GM12873 (cell line): ENCODE results near the gene MSX1.

ENCODE experiments used
- CTCF ChIP-seq: IDR thresholded peaks from 2 replicates; pipeline ENCODE4 v1.5.1; 2012; ENCODE audit warnings: low read depth, mild to moderate bottlenecking, moderate library complexity, low read length, control low read depth; ENCODE audit not compliant: insufficient read depth; ENCODE audit errors: missing control alignments

The MSX1 gene

DNA sequence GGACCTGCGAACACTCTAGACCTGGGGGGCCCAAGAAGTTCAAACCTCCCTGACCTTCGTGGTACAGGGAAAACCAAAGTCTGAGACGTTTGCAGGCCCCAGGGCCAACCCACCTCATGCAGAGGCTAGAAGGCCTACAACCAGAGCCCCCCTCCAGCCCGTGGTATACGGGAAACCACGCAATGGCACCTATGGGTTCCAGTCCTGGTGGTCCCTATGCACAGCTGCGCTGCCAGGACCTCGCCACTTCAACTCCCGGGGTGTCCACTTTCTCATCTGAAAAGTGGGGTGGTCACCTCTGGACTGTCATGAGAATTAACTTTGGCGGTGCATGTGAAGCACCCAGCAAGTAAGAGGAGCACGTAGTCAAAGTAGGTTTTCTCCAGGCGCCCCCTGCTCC, 8.4 kb upstream of the MSX1 start:
- TF ChIP-seq CTCF, result no peak

DNA sequence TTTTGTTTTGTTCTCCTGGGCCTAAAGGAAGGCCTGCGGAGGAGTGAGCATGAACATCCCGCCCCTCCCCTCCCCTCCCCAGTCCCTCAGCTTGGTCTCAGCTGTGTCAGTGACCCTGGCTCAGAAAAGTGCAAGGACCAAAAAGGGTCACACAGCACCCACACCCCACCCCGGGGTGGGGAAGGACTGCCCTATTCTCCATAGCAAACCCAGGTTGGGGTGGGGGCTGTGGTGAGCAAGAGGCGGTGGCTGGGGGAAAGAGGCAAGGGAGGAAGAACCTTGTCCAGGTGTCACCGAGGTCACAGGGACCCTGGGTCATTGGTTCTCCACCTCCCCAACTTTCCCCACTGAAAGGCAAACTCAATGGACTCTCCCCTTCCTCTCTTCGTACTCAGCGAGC, 7.6 kb upstream of the MSX1 start:
- no peak for TF ChIP-seq CTCF

- TF ChIP-seq CTCF, result no peak
These were observed 6.7 kb upstream of the MSX1 start for GRCh38 chr4:4852591-4853362.

DNA sequence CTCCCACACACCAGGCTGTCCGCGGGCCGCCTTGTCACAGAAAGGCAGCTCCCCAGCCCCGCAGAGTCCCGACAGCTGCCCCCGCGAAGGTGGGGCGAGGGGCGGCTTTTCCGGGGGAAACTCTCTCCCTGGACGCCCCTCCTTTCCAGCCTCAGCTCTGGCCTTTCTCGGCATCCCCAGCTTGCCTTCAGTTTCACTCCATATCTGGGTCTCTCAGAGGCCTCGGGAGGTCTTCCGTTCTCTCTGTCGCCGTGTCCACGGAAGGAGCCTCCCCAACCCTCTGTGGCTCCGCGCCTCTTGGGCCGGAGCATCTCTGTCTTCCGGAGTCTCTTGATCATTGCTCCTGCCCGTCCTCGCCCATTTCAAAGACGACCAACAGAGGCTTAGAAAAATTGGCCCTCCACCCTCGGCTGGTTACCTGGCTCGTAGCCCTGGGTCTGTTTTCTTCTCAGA, 6.1 kb upstream of the MSX1 start:
- TF ChIP-seq CTCF, result no peak

- TF ChIP-seq CTCF, result no peak
These were observed 5.4 kb upstream of the MSX1 start for GRCh38 chr4:4853921-4854648.

GRCh38 chr4:4854649-4855295, 4.7 kb upstream of the MSX1 start:
- TF ChIP-seq CTCF, result no peak
